HCT116 (cell line): ENCODE results near the gene COX6A2. TPM values are rescaled to one million over a fixed set of nuclear protein-coding genes. Genes with fewer than 3 reads are reported as not detected.

Experiments used
- ATAC-seq: fragments of 200-7000 bp; cut with Tn5 transposase; 2 replicates; pipeline ENCODE4 v1.9.1; 2020; ENCODE audit warnings: mild to moderate bottlenecking, moderate library complexity
- BruUV-seq: library from RNA; stranded (reverse); fragments of 400-500 nt; replicated peaks from 2 replicates; lab custom pipeline; 2021; lab: Mats Ljungman, UMichigan
- CTCF ChIA-PET: fragments of 300-600 bp; sonication (Branson Sonifier 250); formaldehyde crosslinking; loops from one replicate; lab custom pipeline; 2021; ENCODE audit warnings: antibody characterized with exemption; lab: Charles Lee
- POLR2A ChIA-PET: fragments of 300-600, 350-600 bp; sonication (Branson Sonifier 250); formaldehyde crosslinking; loops from one replicate; lab custom pipeline; 2021; ENCODE audit warnings: antibody characterized with exemption; lab: Charles Lee
- RAD21 ChIA-PET, 2 experiments: fragments of 300-600 bp; sonication (Branson Sonifier 250); formaldehyde crosslinking; loops; one replicate each; lab custom pipeline; 2023; ENCODE audit warnings: low total read pairs in 2 of 2; ENCODE audit not compliant: uncharacterized antibody in 2 of 2, unreplicated experiment in 2 of 2, low non-redundant PET in 1 of 2; lab: Charles Lee
- DNase-seq: peaks from one replicate; pipeline ENCODE4 v3.0.0-alpha.2; 2010; ENCODE audit warnings: low read depth, low spot score
- H2AFZ ChIP-seq: fragments of 200-600 bp; shearing (Covaris generic), sonication (generic); 2 replicates; pipeline ENCODE4 v1.6.1; 2017; ENCODE audit warnings: low read depth, mixed run types, mixed read lengths, antibody characterized with exemption, low read length; ENCODE audit not compliant: poor library complexity, severe bottlenecking
- H3K27ac ChIP-seq: 2 replicates; pipeline ENCODE4 v1.5.1; 2012; ENCODE audit warnings: low read depth, low read length
- H3K27me3 ChIP-seq: fragments of 200-600 bp; sonication (generic); 2 replicates; pipeline ENCODE4 v1.6.1; 2016; ENCODE audit warnings: mixed run types, low read length, mixed read lengths; ENCODE audit not compliant: insufficient read depth
- H3K36me3 ChIP-seq, 2 experiments: fragments of 200-500 bp in 1 of 2; fragments of 200-600 bp in 1 of 2; sonication (Bioruptor generic) in 1 of 2; sonication (generic) in 1 of 2; 2 replicates each; pipeline versions ENCODE4 v1.5.1 to v1.6.1; 2014 to 2016; ENCODE audit warnings: low read length in 2 of 2, inconsistent platforms in 1 of 2, mixed read lengths in 1 of 2, mixed run types in 1 of 2; ENCODE audit not compliant: insufficient read depth in 2 of 2, control insufficient read depth in 1 of 2
- H3K4me1 ChIP-seq, 2 experiments: fragments of 200-600 bp in 1 of 2; sonication (generic) in 1 of 2; 2 replicates each; pipeline versions ENCODE4 v1.5.1 to v1.6.1; 2012 to 2017; ENCODE audit warnings: low read length in 2 of 2, inconsistent platforms in 1 of 2, mild to moderate bottlenecking in 1 of 2, mixed read lengths in 1 of 2, mixed run types in 1 of 2, moderate library complexity in 1 of 2; ENCODE audit not compliant: insufficient read depth in 2 of 2, control insufficient read depth in 1 of 2
- H3K4me2 ChIP-seq: fragments of 200-600 bp; sonication (generic); 2 replicates; pipeline ENCODE4 v1.6.1; 2017; ENCODE audit warnings: mixed run types, low read length, mixed read lengths
- H3K4me3 ChIP-seq, 2 experiments: fragments of 200-600 bp in 1 of 2; sonication (generic) in 1 of 2; replicated peaks in 1 of 2; 2 replicates each; pipeline ENCODE4 v1.5.1; 2011 to 2016; ENCODE audit warnings: low read length in 2 of 2, control low read depth in 1 of 2, low read depth in 1 of 2, mild to moderate bottlenecking in 1 of 2, mixed read lengths in 1 of 2, mixed run types in 1 of 2
- H3K79me2 ChIP-seq: fragments of 200-600 bp; sonication (generic); 2 replicates; pipeline ENCODE4 v1.6.1; 2017; ENCODE audit warnings: mild to moderate bottlenecking, mixed run types, low read length, moderate library complexity, mixed read lengths; ENCODE audit not compliant: insufficient read depth
- H3K9ac ChIP-seq: fragments of 200-600 bp; sonication (generic); 2 replicates; pipeline ENCODE4 v1.6.1; 2016; ENCODE audit warnings: low read length, mixed read lengths
- H3K9me2 ChIP-seq: fragments of 200-600 bp; sonication (generic), shearing (Covaris generic); 2 replicates; pipeline ENCODE4 v1.6.1; 2017; ENCODE audit warnings: mixed run types, mild to moderate bottlenecking, moderate library complexity; ENCODE audit not compliant: insufficient read depth
- H3K9me3 ChIP-seq, 2 experiments: fragments of 200-500 bp in 1 of 2; fragments of 200-600 bp in 1 of 2; sonication (Bioruptor generic) in 1 of 2; sonication (generic) in 1 of 2; 2 replicates each; pipeline ENCODE4 v1.6.1; 2014 to 2017; ENCODE audit warnings: low read length in 2 of 2, mixed read lengths in 2 of 2, inconsistent platforms in 1 of 2, low read depth in 1 of 2, mild to moderate bottlenecking in 1 of 2, mixed run types in 1 of 2, moderate library complexity in 1 of 2; ENCODE audit not compliant: control insufficient read depth in 1 of 2, insufficient read depth in 1 of 2
- H4K20me1 ChIP-seq: fragments of 200-600 bp; sonication (generic), shearing (Covaris generic); 2 replicates; pipeline ENCODE4 v1.6.1; 2017; ENCODE audit warnings: mixed run types, mild to moderate bottlenecking, moderate library complexity; ENCODE audit not compliant: insufficient read depth
- CEBPB ChIP-seq: IDR thresholded peaks from 2 replicates; pipeline ENCODE4 v1.6.1; 2012; ENCODE audit warnings: low read depth
- EGR1 ChIP-seq: IDR thresholded peaks from 2 replicates; pipeline ENCODE4 v1.6.1; 2012; ENCODE audit warnings: low read depth
- ELF1 ChIP-seq: IDR thresholded peaks from 2 replicates; pipeline ENCODE4 v1.6.1; 2012; ENCODE audit warnings: low read depth, borderline replicate concordance
- FOSL1 ChIP-seq: IDR thresholded peaks from 2 replicates; pipeline ENCODE4 v1.6.1; 2012; ENCODE audit warnings: low read depth
- JUND ChIP-seq: IDR thresholded peaks from 2 replicates; pipeline ENCODE4 v1.6.1; 2012
- POLR2A ChIP-seq: IDR thresholded peaks from 2 replicates; pipeline ENCODE4 v1.7.0; 2011; ENCODE audit warnings: borderline replicate concordance; ENCODE audit not compliant: insufficient read depth, insufficient read length; ENCODE audit errors: extremely low read depth
- RAD21 ChIP-seq: IDR thresholded peaks from 2 replicates; pipeline ENCODE4 v1.6.1; 2012; ENCODE audit warnings: low read depth, mild to moderate bottlenecking
- SIN3A ChIP-seq: IDR thresholded peaks from 2 replicates; pipeline ENCODE4 v1.6.1; 2012; ENCODE audit warnings: low read depth
- YY1 ChIP-seq: IDR thresholded peaks from 2 replicates; pipeline ENCODE4 v1.6.1; 2011; ENCODE audit warnings: low read length, low read depth, moderate library complexity, mild to moderate bottlenecking; ENCODE audit not compliant: insufficient replicate concordance; ENCODE audit errors: extremely low read depth
- ZFX ChIP-seq: fragments of 450-650 bp; IDR thresholded peaks from 2 replicates; pipeline ENCODE4 v1.6.1; 2017
- ZNF274 ChIP-seq: fragments of 200-500 bp; sonication (Bioruptor generic); IDR thresholded peaks from 2 replicates; pipeline ENCODE4 v1.6.1; 2014; ENCODE audit warnings: mild to moderate bottlenecking, low read depth, low read length, inconsistent platforms
- intact Hi-C: fragments of 100-400 bp; cut with micrococcal nuclease; formaldehyde crosslinking; loops from 2 replicates; pipeline ENCODE4 v1.10.0; 2022
- total RNA-seq: library from RNA; stranded (reverse); gene quantifications from one replicate; pipeline ENCODE4 v1.2.1, GENCODE V29; 2021; ENCODE audit not compliant: unreplicated experiment
- TF ChIP-seq, protein P1 (sequence below): IDR thresholded peaks from 2 replicates; pipeline ENCODE4 v1.6.1; 2012

COX6A2 gene
- total RNA-seq, 1 experiment from 2014 or later = not detected

DNA sequence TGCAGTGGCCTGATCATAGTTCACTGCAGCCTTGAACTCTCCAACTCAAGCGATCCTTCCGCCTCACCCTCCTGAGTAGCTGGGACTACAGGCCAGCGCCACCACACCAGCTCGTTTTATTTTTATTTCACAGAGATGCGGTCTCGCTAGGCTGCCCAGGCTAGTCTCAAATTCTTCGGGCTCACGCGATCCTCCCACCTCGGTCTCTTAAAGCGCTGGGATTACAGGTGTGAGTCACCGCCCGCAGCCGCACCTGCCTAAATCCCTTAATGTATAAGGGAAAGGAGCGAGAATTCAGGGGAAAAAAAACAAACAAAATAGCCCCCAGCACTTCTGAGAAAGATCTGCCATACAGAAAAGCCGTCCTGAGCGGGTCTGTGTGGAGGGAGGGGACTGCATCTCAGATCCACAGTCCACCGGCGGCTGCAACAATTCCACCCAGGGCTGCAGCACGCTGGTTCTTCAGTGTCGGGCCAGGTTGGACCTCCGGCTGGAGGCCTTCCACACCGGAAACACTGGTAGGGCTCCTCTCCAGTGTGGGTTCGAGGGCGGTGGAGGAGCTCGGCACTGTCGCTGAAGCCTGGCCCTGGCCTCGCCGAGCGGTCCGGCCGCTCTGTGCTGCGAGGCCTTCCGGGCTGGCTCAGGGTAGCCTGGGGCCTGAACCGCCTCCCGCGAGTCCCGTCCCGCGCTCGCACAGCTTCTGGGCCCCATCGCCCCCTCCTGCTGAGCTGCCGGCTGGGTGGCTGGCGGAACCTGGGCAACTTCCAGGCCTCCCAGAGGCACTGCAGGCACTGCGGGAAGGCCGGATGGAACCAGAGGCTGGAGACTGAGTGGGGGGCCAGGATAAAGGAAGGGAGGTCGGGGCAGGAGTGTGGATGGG lies 7.4 kb upstream of the COX6A2 start:
- H3K27me3 ChIP-seq = no peaks in the 10 kb centered on the region
- no peaks in the 10 kb centered on the region for H3K9me3 ChIP-seq
- peak; percentile 92 for ATAC-seq
- H3K79me2 ChIP-seq = no peaks in the 10 kb centered on the region
- RAD21 ChIA-PET = no interaction called here
- POLR2A ChIA-PET = no interaction called here
- no peak overlapping the region for H2AFZ ChIP-seq
- H4K20me1 ChIP-seq = no peaks in the 10 kb centered on the region
- H3K4me2 ChIP-seq = peak overlapping the region; percentile 70
- H3K9ac ChIP-seq = no peak overlapping the region
- H3K4me3 ChIP-seq = peak overlapping the region in 1 of 2 experiments; percentile 37; a peak in 1 of 4 replicates
- TF ChIP-seq JUND = peak; percentile 9; the same call in 1 of the 2 replicates
- TF ChIP-seq, protein P1, sequence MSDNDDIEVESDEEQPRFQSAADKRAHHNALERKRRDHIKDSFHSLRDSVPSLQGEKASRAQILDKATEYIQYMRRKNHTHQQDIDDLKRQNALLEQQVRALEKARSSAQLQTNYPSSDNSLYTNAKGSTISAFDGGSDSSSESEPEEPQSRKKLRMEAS = no peak
- peak; percentile 42; the same call in 1 of the 2 replicates for TF ChIP-seq FOSL1
- TF ChIP-seq ZFX = no peak
- CTCF ChIA-PET = interaction anchor here (1.4 to 1.8 kb wide), 2 partner anchors 10 to 482 kb away, joined by 3 to 5 read pairs; no protein-coding TSS in a partner anchor
- intact Hi-C loops = no loop called here
- H3K36me3 ChIP-seq = no peaks in the 10 kb centered on the region
- peaks cover 6 to 12% of the 10 kb centered on the region in 2 experiments; a peak in 3 of 4 replicates for H3K4me1 ChIP-seq
- peak overlapping the region; percentile 8; the same call in 1 of the 2 replicates for H3K27ac ChIP-seq
- H3K9me2 ChIP-seq = no peaks in the 10 kb centered on the region
- DNase-seq = no peak
- no TSS peak for BruUV-seq

GRCh38 chr16:31430380-31431052 lies 2.4 kb upstream of the COX6A2 start:
- POLR2A ChIA-PET = no interaction called here
- ATAC-seq (no peak), DNase-seq (no peak)
- Histone ChIP-seq H3K79me2 (no peaks in the 10 kb centered on the region), H3K36me3 (no peaks in the 10 kb centered on the region), H3K4me1 (peaks cover 3 to 9% of the 10 kb centered on the region in 2 experiments; a peak in 3 of 4 replicates)
- intact Hi-C loops = no loop called here
- TF ChIP-seq RAD21 (no peak), SIN3A (no peak), CEBPB (no peak), EGR1 (no peak), YY1 (no peak), ZNF274 (no peak), POLR2A (no peak), ELF1 (no peak)
- TF ChIP-seq, all 23 proteins: peak for 0
- ChIA-PET RAD21 (no interaction called here), CTCF (no interaction called here)
- Histone ChIP-seq H3K9me2 (no peaks in the 10 kb centered on the region), H2AFZ (no peak overlapping the region), H3K4me2 (no peak overlapping the region), H3K27ac (no peak overlapping the region), H4K20me1 (no peaks in the 10 kb centered on the region), H3K4me3 (no peak overlapping the region), H3K9me3 (no peaks in the 10 kb centered on the region), H3K27me3 (no peaks in the 10 kb centered on the region), H3K9ac (no peak overlapping the region)
- BruUV-seq = no TSS peak
